ENCODE results near the gene IGFBP7.

Gene IGFBP7

DNA sequence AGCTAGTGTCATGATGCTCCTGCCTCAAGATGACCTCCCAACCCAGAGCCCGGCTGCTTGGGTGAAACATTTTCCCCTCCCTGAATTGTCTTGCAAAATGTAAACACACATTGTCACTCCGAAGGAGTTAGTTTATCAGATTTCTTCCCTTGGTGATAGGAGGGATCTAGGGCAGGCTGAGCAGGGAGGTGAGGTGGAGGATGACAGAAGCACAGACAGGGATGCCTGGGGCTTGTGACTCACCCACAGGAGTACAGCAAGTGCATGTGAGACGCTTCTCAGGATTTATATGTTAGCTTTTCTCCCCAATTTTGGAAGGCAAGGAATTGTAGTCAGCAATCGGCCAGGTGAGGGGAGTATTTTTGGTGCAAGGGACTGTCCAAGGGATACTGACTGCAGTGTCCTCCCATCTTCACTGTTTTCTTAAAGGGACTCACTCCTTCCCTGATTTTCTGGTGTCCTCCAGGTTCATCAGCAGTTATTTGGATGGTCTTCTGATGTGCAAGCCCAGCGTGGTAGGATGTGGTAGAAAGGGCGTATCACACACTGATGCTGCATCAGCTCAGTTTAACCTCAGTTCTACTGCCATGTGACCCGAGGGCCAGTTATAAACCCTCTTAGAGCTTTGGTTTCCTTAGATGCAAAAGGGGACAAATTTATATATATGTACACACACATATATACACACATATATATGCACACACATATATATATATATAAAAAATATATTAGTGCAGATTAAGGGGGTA, 46.2 kb upstream of the IGFBP7 start:
- Histone ChIP-seq H3K36me3 (no peaks in the 10 kb centered on the region), H3K27ac (no peak overlapping the region), H3K27me3 (no peaks in the 10 kb centered on the region), H3K9me3 (no peaks in the 10 kb centered on the region), H3K4me3 (ENCODE audit: low read depth in 1 of 2, low read length in 1 of 2) (no peak overlapping the region), H3K4me1 (ENCODE audit: control insufficient read depth in 1 of 2, insufficient read depth in 1 of 2, low read depth in 1 of 2, low read length in 1 of 2) (peaks cover 3 to 7% of the 10 kb centered on the region in 2 experiments)
- TF ChIP-seq CTCF (IDR thresholded peaks at IDR 0.05): no peak

GRCh38 chr4:57154926-57155325, 44.7 kb upstream of the IGFBP7 start:
- no peak overlapping the region for H3K27ac ChIP-seq
- no peaks in the 10 kb centered on the region for H3K9me3 ChIP-seq
- H3K36me3 ChIP-seq: no peaks in the 10 kb centered on the region
- no peak overlapping the region for H3K4me3 ChIP-seq (ENCODE audit: low read depth in 1 of 2, low read length in 1 of 2)
- no peaks in the 10 kb centered on the region for H3K27me3 ChIP-seq
- peaks cover 3 to 7% of the 10 kb centered on the region in 2 experiments for H3K4me1 ChIP-seq (ENCODE audit: control insufficient read depth in 1 of 2, insufficient read depth in 1 of 2, low read depth in 1 of 2, low read length in 1 of 2)
- TF ChIP-seq CTCF (IDR thresholded peaks at IDR 0.05): no peak

GRCh38 chr4:57154191-57154590, 44.0 kb upstream of the IGFBP7 start:
- H3K27ac ChIP-seq: no peak overlapping the region
- no peaks in the 10 kb centered on the region for H3K27me3 ChIP-seq
- H3K4me3 ChIP-seq (ENCODE audit: low read depth in 1 of 2, low read length in 1 of 2): no peak overlapping the region
- H3K36me3 ChIP-seq: no peaks in the 10 kb centered on the region
- H3K4me1 ChIP-seq (ENCODE audit: control insufficient read depth in 1 of 2, insufficient read depth in 1 of 2, low read depth in 1 of 2, low read length in 1 of 2): peaks cover 3 to 7% of the 10 kb centered on the region in 2 experiments
- H3K9me3 ChIP-seq: no peaks in the 10 kb centered on the region
- TF ChIP-seq CTCF (IDR thresholded peaks at IDR 0.05): no peak

DNA sequence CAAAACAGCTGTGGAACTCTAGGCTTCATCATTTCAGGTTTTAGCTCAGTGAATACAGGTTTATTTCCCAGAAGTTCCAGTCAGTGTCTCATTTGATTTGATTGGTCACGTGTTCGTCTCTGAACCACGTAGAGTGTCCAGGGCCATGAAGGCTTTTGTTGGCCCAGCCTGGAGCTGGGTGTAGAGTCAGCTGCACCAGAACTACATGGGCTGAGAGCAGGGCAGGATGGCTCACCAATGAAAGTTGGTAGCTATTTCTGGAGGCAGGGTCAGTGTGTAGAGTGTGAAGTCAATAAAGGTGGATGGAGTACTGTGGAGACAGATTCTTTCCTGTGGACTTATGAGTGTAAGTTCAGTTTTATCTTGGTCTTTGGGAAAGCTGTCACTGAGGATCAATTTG, 43.0 kb upstream of the IGFBP7 start:
- Histone ChIP-seq H3K4me1 (ENCODE audit: control insufficient read depth in 1 of 2, insufficient read depth in 1 of 2, low read depth in 1 of 2, low read length in 1 of 2) (peaks cover 3 to 7% of the 10 kb centered on the region in 2 experiments), H3K36me3 (no peaks in the 10 kb centered on the region), H3K9me3 (no peaks in the 10 kb centered on the region), H3K27me3 (no peaks in the 10 kb centered on the region), H3K27ac (no peak overlapping the region), H3K4me3 (ENCODE audit: low read depth in 1 of 2, low read length in 1 of 2) (no peak overlapping the region)
- TF ChIP-seq CTCF (IDR thresholded peaks at IDR 0.05): no peak

DNA sequence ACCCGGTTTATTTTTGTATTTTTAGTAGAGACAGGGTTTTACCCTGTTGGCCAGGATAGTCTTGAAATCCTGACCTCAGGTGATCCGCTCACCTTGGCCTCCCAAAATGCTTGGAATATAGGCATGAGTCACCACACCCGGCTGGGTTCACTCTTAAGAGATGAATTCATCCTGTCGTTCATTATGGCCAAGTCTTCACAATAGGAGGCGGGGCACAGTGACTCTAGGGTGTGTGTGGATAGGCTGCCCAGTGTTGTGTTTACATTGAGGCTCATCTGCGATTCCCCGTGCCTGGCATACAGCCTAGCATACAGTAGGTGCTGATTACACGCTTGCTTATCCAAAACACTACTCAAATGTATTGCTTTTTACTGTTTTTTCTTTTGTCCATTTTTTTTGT, 41.3 kb upstream of the IGFBP7 start:
- Histone ChIP-seq H3K4me1 (ENCODE audit: control insufficient read depth in 1 of 2, insufficient read depth in 1 of 2, low read depth in 1 of 2, low read length in 1 of 2) (peaks cover 3 to 7% of the 10 kb centered on the region in 2 experiments), H3K4me3 (ENCODE audit: low read depth in 1 of 2, low read length in 1 of 2) (no peak overlapping the region), H3K27me3 (no peaks in the 10 kb centered on the region), H3K27ac (no peak overlapping the region), H3K9me3 (no peaks in the 10 kb centered on the region), H3K36me3 (no peaks in the 10 kb centered on the region)
- no peak for TF ChIP-seq CTCF (IDR thresholded peaks at IDR 0.05)
